Measurements from ENCODE around the gene ZCCHC4.

DNA sequence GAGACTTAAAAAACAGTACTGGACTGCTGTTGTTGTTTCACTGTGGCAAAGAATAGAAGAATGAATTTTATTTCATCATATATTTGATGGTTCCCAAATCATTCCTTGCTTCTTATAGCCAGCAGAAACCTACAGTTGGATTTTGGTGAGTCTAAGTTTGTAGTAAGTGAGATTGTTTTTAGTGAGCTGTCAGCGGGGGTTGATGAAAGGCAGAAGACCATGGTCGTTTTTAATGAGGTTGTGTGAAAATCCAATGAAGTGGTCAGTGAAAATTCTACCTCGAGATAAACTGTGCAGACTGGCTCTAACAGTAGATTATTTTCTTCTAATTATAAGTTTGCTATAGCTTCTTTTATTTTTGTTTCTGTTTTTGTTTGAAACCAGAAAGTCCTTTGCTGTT is 100.7 kb downstream of the ZCCHC4 start:
- TF ChIP-seq EZH2 (IDR thresholded peaks at IDR 0.05; ENCODE audit: borderline replicate concordance, low read length) = no peak
- TF ChIP-seq, protein P1, sequence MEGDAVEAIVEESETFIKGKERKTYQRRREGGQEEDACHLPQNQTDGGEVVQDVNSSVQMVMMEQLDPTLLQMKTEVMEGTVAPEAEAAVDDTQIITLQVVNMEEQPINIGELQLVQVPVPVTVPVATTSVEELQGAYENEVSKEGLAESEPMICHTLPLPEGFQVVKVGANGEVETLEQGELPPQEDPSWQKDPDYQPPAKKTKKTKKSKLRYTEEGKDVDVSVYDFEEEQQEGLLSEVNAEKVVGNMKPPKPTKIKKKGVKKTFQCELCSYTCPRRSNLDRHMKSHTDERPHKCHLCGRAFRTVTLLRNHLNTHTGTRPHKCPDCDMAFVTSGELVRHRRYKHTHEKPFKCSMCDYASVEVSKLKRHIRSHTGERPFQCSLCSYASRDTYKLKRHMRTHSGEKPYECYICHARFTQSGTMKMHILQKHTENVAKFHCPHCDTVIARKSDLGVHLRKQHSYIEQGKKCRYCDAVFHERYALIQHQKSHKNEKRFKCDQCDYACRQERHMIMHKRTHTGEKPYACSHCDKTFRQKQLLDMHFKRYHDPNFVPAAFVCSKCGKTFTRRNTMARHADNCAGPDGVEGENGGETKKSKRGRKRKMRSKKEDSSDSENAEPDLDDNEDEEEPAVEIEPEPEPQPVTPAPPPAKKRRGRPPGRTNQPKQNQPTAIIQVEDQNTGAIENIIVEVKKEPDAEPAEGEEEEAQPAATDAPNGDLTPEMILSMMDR (IDR thresholded peaks at IDR 0.05; ENCODE audit: low read length) = no peak
